ENCODE measurements around the gene SF3A1.

GRCh38 chr22:30321461-30321860 is 35.2 kb downstream of the SF3A1 start:
- no peak for TF ChIP-seq POLR2A (IDR thresholded peaks at IDR 0.05; ENCODE audit: low read depth, low read length)
- TF ChIP-seq POLR2AphosphoS5 (IDR thresholded peaks at IDR 0.05; ENCODE audit: low read depth, low read length) = no peak
- TF ChIP-seq TAF1 (IDR thresholded peaks at IDR 0.05; ENCODE audit: borderline replicate concordance, low read depth, low read length) = no peak

Data from GM12892 (cell line).